ENCODE data around the gene MYBPC2. TPM values are rescaled to one million over a fixed set of nuclear protein-coding genes. Genes with fewer than 3 reads are reported as not detected.

Gene MYBPC2
- total RNA-seq, 6 experiments from 2014 or later = 0.12 to 0.56 (median 0.30) TPM; not detected in 3

GRCh38 chr19:50420808-50421207 is 11.9 kb upstream of the MYBPC2 start:
- DNase-seq = no peak
- Histone ChIP-seq H3K36me3 (no peaks in the 10 kb centered on the region), H3K4me1 (no peaks in the 10 kb centered on the region), H3K27ac (no peak overlapping the region), H3K27me3 (no peaks in the 10 kb centered on the region), H3K9me3 (no peaks in the 10 kb centered on the region), H3K4me3 (no peak overlapping the region)
- WGBS (ENCODE audit: insufficient coverage, low coverage, low lambda C conversion rate, missing lambda C conversion rate) = no CpG with 5 or more reads among the region's 3 CpGs
- intact Hi-C loops (cut with DNase I) = no loop called here
- TF ChIP-seq POLR2A (IDR thresholded peaks at IDR 0.05) (no peak), CTCF (IDR thresholded peaks at IDR 0.05) (no peak)
- ATAC-seq = no peak

- no peak overlapping the region for H3K27ac ChIP-seq
- intact Hi-C loops (cut with DNase I) = no loop called here
- H3K36me3 ChIP-seq = no peaks in the 10 kb centered on the region
- no peaks in the 10 kb centered on the region for H3K9me3 ChIP-seq
- ATAC-seq = no peak
- TF ChIP-seq CTCF (IDR thresholded peaks at IDR 0.05) (no peak), POLR2A (IDR thresholded peaks at IDR 0.05) (no peak)
- no peaks in the 10 kb centered on the region for H3K4me1 ChIP-seq
- no peak overlapping the region for H3K4me3 ChIP-seq
- 69% methylated on average over 5 of the region's 18 CpGs for WGBS (ENCODE audit: insufficient coverage, low coverage, low lambda C conversion rate, missing lambda C conversion rate)
- DNase-seq = no peak
- no peaks in the 10 kb centered on the region for H3K27me3 ChIP-seq
Measured at GRCh38 chr19:50422397-50423278, 10.1 kb upstream of the MYBPC2 start.

GRCh38 chr19:50423279-50424113 is 9.2 kb upstream of the MYBPC2 start:
- DNase-seq (no peak), ATAC-seq (no peak)
- no peaks in the 10 kb centered on the region for H3K36me3 ChIP-seq
- no peaks in the 10 kb centered on the region for H3K27me3 ChIP-seq
- intact Hi-C loops (cut with DNase I) = no loop called here
- H3K4me1 ChIP-seq = no peaks in the 10 kb centered on the region
- no peak overlapping the region for H3K4me3 ChIP-seq
- H3K27ac ChIP-seq = no peak overlapping the region
- WGBS (ENCODE audit: insufficient coverage, low coverage, low lambda C conversion rate, missing lambda C conversion rate) = 70% methylated on average over 2 of the region's 22 CpGs
- no peak for TF ChIP-seq POLR2A (IDR thresholded peaks at IDR 0.05)
- TF ChIP-seq CTCF (IDR thresholded peaks at IDR 0.05) = no peak
- H3K9me3 ChIP-seq = no peaks in the 10 kb centered on the region

- ATAC-seq = no peak
- no peaks in the 10 kb centered on the region for H3K9me3 ChIP-seq
- intact Hi-C loops (cut with DNase I) = no loop called here
Measured at GRCh38 chr19:50425581-50425980, 7.1 kb upstream of the MYBPC2 start.

More at GRCh38 chr19:50425581-50425980, 7.1 kb upstream of the MYBPC2 start:
- DNase-seq = no peak
- Histone ChIP-seq H3K4me3 (no peak overlapping the region), H3K27ac (no peak overlapping the region), H3K36me3 (no peaks in the 10 kb centered on the region), H3K27me3 (no peaks in the 10 kb centered on the region), H3K4me1 (no peaks in the 10 kb centered on the region)
- no peak for TF ChIP-seq CTCF (IDR thresholded peaks at IDR 0.05)
- TF ChIP-seq POLR2A (IDR thresholded peaks at IDR 0.05) = no peak
- 72% methylated on average over 6 of the region's 7 CpGs for WGBS (ENCODE audit: insufficient coverage, low coverage, low lambda C conversion rate, missing lambda C conversion rate)

Data from right lobe of liver (tissue), 6 donors.